Glutamatergic neuron (in vitro differentiated cells): ENCODE measurements around the gene MORC2. TPM values are rescaled to one million over a fixed set of nuclear protein-coding genes. Genes with fewer than 3 reads are reported as not detected.

Source experiments
- DNase-seq: peaks from one replicate; pipeline ENCODE4 v3.0.0; 2022
- H3K27ac Mint-ChIP-seq: one replicate; pipeline ENCODE4 v1.8.0; 2020; ENCODE audit warnings: mild to moderate bottlenecking, mixed read lengths, inconsistent platforms; ENCODE audit not compliant: unreplicated experiment
- H3K27me3 Mint-ChIP-seq: one replicate; pipeline ENCODE4 v1.8.0; 2020; ENCODE audit warnings: mild to moderate bottlenecking, moderate library complexity, mixed read lengths, inconsistent platforms; ENCODE audit not compliant: unreplicated experiment
- H3K36me3 Mint-ChIP-seq: one replicate; pipeline ENCODE4 v1.8.0; 2020; ENCODE audit warnings: mild to moderate bottlenecking, mixed read lengths, inconsistent platforms; ENCODE audit not compliant: unreplicated experiment
- H3K4me1 Mint-ChIP-seq: one replicate; pipeline ENCODE4 v1.8.0; 2020; ENCODE audit warnings: mild to moderate bottlenecking, low read depth, mixed read lengths, inconsistent platforms; ENCODE audit not compliant: unreplicated experiment
- H3K4me3 Mint-ChIP-seq: one replicate; pipeline ENCODE4 v1.8.0; 2020; ENCODE audit warnings: mild to moderate bottlenecking, mixed read lengths, inconsistent platforms; ENCODE audit not compliant: unreplicated experiment
- H3K9me3 Mint-ChIP-seq: one replicate; pipeline ENCODE4 v1.8.0; 2020; ENCODE audit warnings: mild to moderate bottlenecking, moderate library complexity, mixed read lengths, inconsistent platforms; ENCODE audit not compliant: unreplicated experiment
- CTCF ChIP-seq: fragments of 200-600 bp; sonication (generic); IDR thresholded peaks from one replicate; pipeline ENCODE4 v1.5.0; 2021; ENCODE audit not compliant: partially characterized antibody, unreplicated experiment
- total RNA-seq: library from RNA; stranded (reverse); fragmentation: NEBNext Ultra II Directional; extraction: Animal tissue kit (Norgen Biotek cat#: 25700); gene quantifications from one replicate; pipeline ENCODE4 v1.2.1, GENCODE V29; 2021; ENCODE audit not compliant: unreplicated experiment

The MORC2 gene
- total RNA-seq, 1 donor from 2014 or later, result 72.8 TPM

GRCh38 chr22:30923168-30923900, 45.2 kb downstream of the MORC2 start:
- H3K36me3 Mint-ChIP-seq, result no peaks in the 10 kb centered on the region
- peaks cover 2% of the 10 kb centered on the region for H3K9me3 Mint-ChIP-seq
- H3K27me3 Mint-ChIP-seq, result peaks cover 3% of the 10 kb centered on the region
- peaks cover 3% of the 10 kb centered on the region for H3K4me1 Mint-ChIP-seq
- H3K4me3 Mint-ChIP-seq, result no peak overlapping the region
- DNase-seq, result no peak
- no peak overlapping the region for H3K27ac Mint-ChIP-seq
- TF ChIP-seq CTCF, result no peak

- H3K4me1 Mint-ChIP-seq, result peaks cover 3% of the 10 kb centered on the region
- no peak for TF ChIP-seq CTCF
These were observed 46.4 kb downstream of the MORC2 start for GRCh38 chr22:30922151-30922611.

GRCh38 chr22:30921108-30921507, 47.5 kb downstream of the MORC2 start:
- no peak for TF ChIP-seq CTCF
- DNase-seq, result no peak
- H3K4me1 Mint-ChIP-seq, result peaks cover 3% of the 10 kb centered on the region
- peaks cover 2% of the 10 kb centered on the region for H3K9me3 Mint-ChIP-seq
- H3K4me3 Mint-ChIP-seq, result no peak overlapping the region
- H3K27me3 Mint-ChIP-seq, result no peaks in the 10 kb centered on the region
- H3K36me3 Mint-ChIP-seq, result peaks cover 5% of the 10 kb centered on the region
- no peak overlapping the region for H3K27ac Mint-ChIP-seq

More at GRCh38 chr22:30922151-30922611, 46.4 kb downstream of the MORC2 start:
- no peak overlapping the region for H3K4me3 Mint-ChIP-seq
- no peak overlapping the region for H3K27ac Mint-ChIP-seq
- H3K27me3 Mint-ChIP-seq, result peaks cover 3% of the 10 kb centered on the region
- DNase-seq, result no peak
- H3K36me3 Mint-ChIP-seq, result no peaks in the 10 kb centered on the region
- H3K9me3 Mint-ChIP-seq, result peaks cover 2% of the 10 kb centered on the region

GRCh38 chr22:30920407-30920806, 48.2 kb downstream of the MORC2 start:
- H3K27me3 Mint-ChIP-seq, result no peaks in the 10 kb centered on the region
- no peak overlapping the region for H3K4me3 Mint-ChIP-seq

More at GRCh38 chr22:30920407-30920806, 48.2 kb downstream of the MORC2 start:
- Mint-ChIP-seq H3K9me3 (peaks cover 2% of the 10 kb centered on the region), H3K36me3 (peaks cover 5% of the 10 kb centered on the region), H3K4me1 (peaks cover 3% of the 10 kb centered on the region), H3K27ac (no peak overlapping the region)
- peak; percentile 90 for DNase-seq
- TF ChIP-seq CTCF, result peak; percentile 95
